ENCODE data around the gene TRIM72.

GRCh38 chr16:31262084-31262483 is 48.2 kb downstream of the TRIM72 start:
- no peak for TF ChIP-seq CTCF (IDR thresholded peaks at IDR 0.05)
- TF ChIP-seq POLR2A (IDR thresholded peaks at IDR 0.05) = no peak
- no peak for TF ChIP-seq EP300 (IDR thresholded peaks at IDR 0.05)
